Stimulated activated CD8-positive, alpha-beta memory T cell treated with anti-CD3 and anti-CD28 coated beads, Interleukin-12 subunit alpha, Interleukin-12 subunit beta, amount 100 ng/mL, for 1 hour (primary cell): Measurements from ENCODE around the gene ARFRP1.
"Not testable (repeated sequence)": the region's sequence is repeated elsewhere in the genome, so short reads cannot be mapped to it uniquely, and the experiment has no call there.

ENCODE experiments used
- DNase-seq: peaks from one replicate; pipeline ENCODE4 v3.0.0-alpha.2; 2020; ENCODE audit warnings: low read depth

ARFRP1 gene

GRCh38 chr20:63732118-63733095 lies 24.6 kb upstream of the ARFRP1 start:
- DNase-seq, result no peak

- DNase-seq, result no peak
These were observed 23.6 kb upstream of the ARFRP1 start for GRCh38 chr20:63731410-63731809.

GRCh38 chr20:63730189-63730733 lies 22.5 kb upstream of the ARFRP1 start:
- DNase-seq, result not testable (repeated sequence)

- not testable (repeated sequence) for DNase-seq
These were observed 15.3 kb upstream of the ARFRP1 start for GRCh38 chr20:63722967-63723622.

GRCh38 chr20:63718996-63719395 lies 11.2 kb upstream of the ARFRP1 start:
- no peak for DNase-seq

- DNase-seq, result no peak
These were observed 7.1 kb upstream of the ARFRP1 start for GRCh38 chr20:63714858-63715257.

GRCh38 chr20:63712191-63712590 lies 4.4 kb upstream of the ARFRP1 start:
- no peak for DNase-seq

- DNase-seq, result no peak
These were observed 3.4 kb upstream of the ARFRP1 start for GRCh38 chr20:63711085-63711645.

- no peak for DNase-seq
These were observed 1.4 kb upstream of the ARFRP1 start for GRCh38 chr20:63709149-63709527.

- DNase-seq, result no peak
These were observed 749 bp upstream of the ARFRP1 start for GRCh38 chr20:63708301-63709148.

GRCh38 chr20:63706852-63707557 lies 771 bp downstream of the ARFRP1 start:
- DNase-seq, result no peak

GRCh38 chr20:63706027-63706695 lies 1.6 kb downstream of the ARFRP1 start:
- DNase-seq, result no peak

GRCh38 chr20:63705232-63706026 lies 2.3 kb downstream of the ARFRP1 start:
- no peak for DNase-seq

GRCh38 chr20:63704749-63705117 lies 3.0 kb downstream of the ARFRP1 start:
- DNase-seq, result no peak

GRCh38 chr20:63703976-63704748 lies 3.6 kb downstream of the ARFRP1 start:
- no peak for DNase-seq

- DNase-seq, result no peak
These were observed 4.3 kb downstream of the ARFRP1 start for GRCh38 chr20:63703471-63703975.

- DNase-seq, result no peak
These were observed 4.9 kb downstream of the ARFRP1 start for GRCh38 chr20:63702751-63703470.
